ENCODE results near the gene MAG.

MAG gene

GRCh38 chr19:35299523-35300338, 7.8 kb downstream of the MAG start:
- DNase-seq (ENCODE audit: low read depth) = no peak

GRCh38 chr19:35300339-35300649, 8.3 kb downstream of the MAG start:
- DNase-seq (ENCODE audit: low read depth) = no peak

GRCh38 chr19:35301961-35302360, 10.0 kb downstream of the MAG start:
- no peak for DNase-seq (ENCODE audit: low read depth)

GRCh38 chr19:35302446-35302845, 10.5 kb downstream of the MAG start:
- DNase-seq (ENCODE audit: low read depth) = no peak

- no peak for DNase-seq (ENCODE audit: low read depth)
These were observed 11.5 kb downstream of the MAG start for GRCh38 chr19:35303357-35303915.

- no peak for DNase-seq (ENCODE audit: low read depth)
These were observed 12.1 kb downstream of the MAG start for GRCh38 chr19:35304036-35304435.

GRCh38 chr19:35305181-35305580, 13.2 kb downstream of the MAG start:
- no peak for DNase-seq (ENCODE audit: low read depth)

GRCh38 chr19:35306473-35307246, 14.7 kb downstream of the MAG start:
- DNase-seq (ENCODE audit: low read depth) = no peak

- no peak for DNase-seq (ENCODE audit: low read depth)
These were observed 16.0 kb downstream of the MAG start for GRCh38 chr19:35307931-35308330.

GRCh38 chr19:35308910-35309309, 16.9 kb downstream of the MAG start:
- DNase-seq (ENCODE audit: low read depth) = no peak

- no peak for DNase-seq (ENCODE audit: low read depth)
These were observed 17.7 kb downstream of the MAG start for GRCh38 chr19:35309481-35310279.

- DNase-seq (ENCODE audit: low read depth) = no peak
These were observed 18.4 kb downstream of the MAG start for GRCh38 chr19:35310331-35310730.

GRCh38 chr19:35310811-35311465, 19.0 kb downstream of the MAG start:
- no peak for DNase-seq (ENCODE audit: low read depth)

- DNase-seq (ENCODE audit: low read depth) = no peak
These were observed 20.1 kb downstream of the MAG start for GRCh38 chr19:35311901-35312665.

- no peak for DNase-seq (ENCODE audit: low read depth)
These were observed 21.6 kb downstream of the MAG start for GRCh38 chr19:35313587-35313986.

- DNase-seq (ENCODE audit: low read depth) = no peak
These were observed 22.1 kb downstream of the MAG start for GRCh38 chr19:35314031-35314430.

- no peak for DNase-seq (ENCODE audit: low read depth)
These were observed 23.0 kb downstream of the MAG start for GRCh38 chr19:35314858-35315470.

- no peak for DNase-seq (ENCODE audit: low read depth)
These were observed 23.9 kb downstream of the MAG start for GRCh38 chr19:35315883-35316282.

GRCh38 chr19:35316560-35316959, 24.6 kb downstream of the MAG start:
- no peak for DNase-seq (ENCODE audit: low read depth)

- no peak for DNase-seq (ENCODE audit: low read depth)
These were observed 25.6 kb downstream of the MAG start for GRCh38 chr19:35317464-35318043.
